IPS-NIHi11 (cell line): ENCODE measurements around the gene MIEN1.
"Not testable (repeated sequence)": the region's sequence is repeated elsewhere in the genome, so short reads cannot be mapped to it uniquely, and the experiment has no call there.

Experiments
- DNase-seq: peaks from one replicate; pipeline ENCODE4 v3.0.0; 2012; ENCODE audit warnings: mixed read lengths, low spot score

Gene MIEN1

DNA sequence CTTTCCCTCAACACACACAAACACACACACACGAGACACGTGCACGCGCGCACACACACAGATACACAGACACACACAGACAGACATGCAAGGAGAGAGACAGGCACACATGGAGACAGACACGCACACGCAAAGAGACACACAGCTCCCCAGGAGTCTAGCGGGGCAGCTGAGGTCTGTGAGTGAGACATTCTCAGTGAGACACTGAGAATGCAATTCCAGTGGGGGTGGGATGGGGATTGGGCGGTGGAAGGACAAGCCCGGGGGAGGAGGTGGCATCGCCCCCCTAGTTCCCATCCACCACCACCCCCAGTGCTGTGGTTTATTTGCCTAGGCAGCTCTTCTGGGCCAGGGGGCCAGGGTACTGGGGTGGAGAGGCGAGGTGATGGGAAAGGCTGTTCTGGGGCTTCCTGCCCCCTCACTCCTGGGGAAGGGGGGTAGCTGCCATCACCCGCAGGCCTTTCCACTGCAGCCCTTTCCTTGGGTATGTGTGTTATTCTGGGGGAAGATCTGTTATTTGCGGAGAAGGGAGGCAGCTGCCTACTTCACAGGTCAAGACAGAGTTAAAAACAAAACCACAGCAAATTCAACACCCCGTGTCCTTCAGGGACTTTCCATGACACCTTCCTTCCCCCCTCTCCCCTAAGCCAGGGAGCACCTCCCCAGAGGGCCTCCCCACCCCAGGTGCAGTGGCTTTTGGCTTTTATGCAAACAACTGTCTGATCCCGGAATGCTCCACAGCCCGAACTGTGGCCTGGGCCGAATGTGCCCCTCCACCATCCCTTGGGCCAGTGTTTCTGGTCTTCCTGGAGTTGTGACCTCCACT is 25.4 kb upstream of the MIEN1 start:
- no peak for DNase-seq

DNA sequence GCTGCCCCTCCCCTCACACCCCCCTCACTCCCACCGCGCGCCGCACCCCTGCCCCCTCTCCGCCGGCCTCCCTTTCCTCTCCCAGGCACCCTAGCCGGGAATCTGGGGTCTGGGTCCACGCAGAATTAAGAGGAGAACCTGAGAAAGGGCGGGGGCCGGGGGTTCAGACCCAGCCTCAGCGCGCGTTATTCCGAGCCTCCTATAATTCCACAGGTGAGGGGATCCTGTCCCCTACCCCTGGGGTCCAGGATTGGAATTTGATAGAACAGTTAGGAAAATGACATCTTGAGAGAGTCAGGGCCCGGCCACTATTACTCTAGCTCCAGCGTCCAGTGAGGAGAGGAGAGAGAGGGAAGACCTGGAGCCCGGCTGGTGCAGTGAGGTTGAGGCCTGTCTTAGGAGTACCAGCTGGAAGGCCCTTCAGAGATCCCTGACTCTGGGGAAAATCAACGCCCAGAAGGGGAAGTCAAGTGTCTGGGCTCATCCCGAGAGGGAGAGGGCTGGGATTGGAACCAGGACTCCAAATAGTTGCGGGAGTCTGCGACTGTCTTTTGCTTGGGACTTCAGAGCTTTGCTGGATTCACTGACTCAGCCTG is 24.7 kb upstream of the MIEN1 start:
- DNase-seq = peak; percentile 26

DNA sequence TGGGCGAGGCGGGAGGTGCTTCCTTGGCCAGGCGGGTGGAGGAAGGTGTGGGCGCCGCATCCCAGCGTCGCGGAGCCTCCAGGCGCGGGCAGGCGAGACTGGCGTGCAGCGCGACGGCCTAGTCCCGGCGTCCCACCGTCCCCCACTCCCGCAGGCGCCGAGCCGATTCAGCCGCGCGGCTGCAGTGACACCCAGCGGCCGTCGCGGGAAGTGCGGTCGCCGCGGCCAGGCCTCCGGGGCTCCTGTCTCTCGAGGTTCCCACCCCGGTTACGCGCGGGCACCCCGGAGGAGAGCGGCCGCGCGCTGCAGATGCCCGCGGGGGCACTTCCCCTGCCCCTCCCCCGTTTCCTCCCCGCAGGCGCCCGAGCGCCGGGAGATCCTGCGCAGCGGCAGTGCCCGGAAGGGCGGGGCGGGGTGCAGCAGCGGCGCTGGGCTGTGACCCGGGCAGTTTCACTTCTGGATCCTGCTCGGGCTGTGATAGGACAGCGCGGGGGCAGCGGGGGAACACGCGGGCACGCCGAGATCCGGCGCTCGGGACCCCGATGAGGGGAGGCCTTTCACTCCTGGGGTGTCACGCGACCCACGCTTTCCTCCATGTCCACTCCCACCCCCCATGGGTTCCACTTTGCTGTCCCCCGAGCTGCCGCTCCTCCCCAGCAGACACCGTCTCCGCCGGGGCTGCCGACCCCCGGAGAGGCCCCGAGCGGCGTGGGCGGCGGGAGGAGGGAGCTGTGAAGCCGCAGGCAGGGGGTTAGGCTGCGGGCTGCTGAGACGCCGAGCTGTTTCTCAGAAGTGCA is 24.0 kb upstream of the MIEN1 start:
- DNase-seq = peak; percentile 97

DNA sequence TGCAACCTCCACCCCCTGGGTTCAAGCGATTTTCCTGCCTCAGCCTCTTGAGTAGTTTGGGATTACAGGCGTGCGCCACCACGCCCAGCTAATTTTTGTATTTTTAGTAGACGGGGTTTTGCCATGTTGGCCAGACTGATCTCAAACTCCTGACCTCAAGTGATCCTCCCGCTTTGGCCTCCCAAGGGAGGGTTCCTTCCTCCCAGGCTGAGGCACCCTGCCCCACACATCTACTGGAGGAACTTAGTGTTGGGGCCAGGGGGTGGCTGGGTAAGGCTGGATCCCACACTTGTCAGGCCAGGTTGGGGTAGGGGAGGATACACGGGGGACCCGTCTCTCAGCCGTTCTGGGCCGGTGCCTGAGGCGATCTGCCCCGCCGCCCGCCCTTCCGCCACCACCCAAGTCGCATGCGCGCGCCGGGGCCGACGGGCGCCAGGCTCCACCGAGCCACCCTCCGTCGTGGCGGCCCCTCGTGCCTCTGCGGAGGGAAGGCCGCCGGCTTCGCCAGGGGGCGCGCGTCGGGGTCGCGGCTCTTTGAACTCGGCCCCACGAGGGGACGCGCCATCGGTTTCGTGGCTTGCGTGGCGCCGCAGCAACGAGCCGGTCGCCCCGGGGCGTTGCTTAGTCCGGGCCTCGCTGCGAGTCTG is 23.3 kb upstream of the MIEN1 start:
- peak; percentile 82 for DNase-seq

DNA sequence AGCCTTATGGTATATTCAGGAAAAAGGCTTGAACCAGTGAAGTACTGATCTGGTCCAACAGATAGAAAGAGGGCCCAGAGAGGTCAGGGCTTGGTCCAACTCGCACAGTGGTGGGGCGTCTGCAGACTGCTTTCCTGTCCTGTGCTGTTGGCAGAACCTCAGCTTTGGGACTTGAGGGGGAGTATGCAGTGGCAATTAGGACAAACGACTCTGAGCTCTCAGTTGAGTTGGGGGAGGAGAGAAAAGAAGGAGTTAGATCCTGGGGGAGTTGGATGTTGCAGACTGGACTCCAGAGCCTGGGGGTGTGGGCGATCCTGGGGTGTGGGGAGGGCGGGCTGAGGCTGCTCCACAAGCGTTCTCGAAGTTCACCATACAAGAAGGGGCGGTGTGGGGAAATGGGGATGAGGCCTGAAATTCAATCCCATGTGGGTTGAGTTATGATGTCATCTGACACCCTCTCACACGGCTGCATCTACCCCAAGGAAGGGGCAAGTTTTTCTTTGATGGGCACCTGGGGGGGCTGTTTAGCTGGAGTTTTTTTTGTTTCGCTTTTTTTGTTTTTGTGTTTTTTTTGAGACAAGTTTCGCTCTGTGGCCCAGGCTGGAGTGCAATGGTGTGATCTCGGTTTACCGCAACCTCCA is 22.0 kb upstream of the MIEN1 start:
- peak; percentile 36 for DNase-seq

DNA sequence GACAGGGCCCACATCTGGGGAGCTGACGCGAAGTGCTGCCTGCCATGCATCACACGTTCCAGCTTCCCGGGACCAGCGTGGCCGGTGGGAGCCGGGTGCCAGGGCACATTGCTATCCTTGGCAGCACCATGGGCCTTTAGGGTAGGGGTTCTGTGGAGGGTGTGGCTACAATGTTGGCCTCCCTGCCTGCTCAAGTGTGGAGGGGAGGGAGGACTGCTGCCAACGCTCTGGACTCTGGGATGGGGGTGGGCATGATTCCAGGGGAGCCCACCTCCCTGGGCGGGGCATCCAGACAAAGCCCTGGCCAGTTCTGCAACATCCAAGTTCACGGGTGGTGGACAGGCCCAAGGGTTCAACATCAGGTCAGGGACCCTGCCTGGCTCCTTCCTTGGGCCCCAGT is 21.3 kb upstream of the MIEN1 start:
- no peak for DNase-seq

DNA sequence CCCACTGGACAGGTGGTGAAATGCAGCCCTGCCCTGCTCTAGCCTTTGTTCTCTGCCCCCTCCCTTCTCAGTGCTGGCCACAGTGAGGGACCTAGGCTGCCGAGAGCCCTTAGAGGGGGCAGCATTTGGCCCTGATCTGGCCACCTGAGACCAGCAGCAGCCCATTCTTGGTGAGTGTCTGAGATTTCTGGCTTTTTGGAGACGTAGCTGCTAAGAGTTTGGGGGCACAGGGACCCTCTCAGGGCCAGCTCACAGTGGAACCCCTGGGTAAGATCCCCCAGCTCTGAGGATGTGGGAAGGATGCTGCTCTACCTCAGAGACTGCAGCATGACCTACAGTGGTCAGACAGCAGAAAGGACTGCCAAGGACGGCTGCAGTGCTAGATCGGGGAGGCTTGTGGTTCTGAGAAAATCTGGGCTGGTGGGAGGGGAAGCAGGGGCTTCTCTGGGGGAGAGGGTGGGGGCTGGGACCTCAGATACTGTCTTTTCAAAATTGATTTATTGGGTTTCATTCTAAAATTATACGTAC is 20.7 kb upstream of the MIEN1 start:
- no peak for DNase-seq

DNA sequence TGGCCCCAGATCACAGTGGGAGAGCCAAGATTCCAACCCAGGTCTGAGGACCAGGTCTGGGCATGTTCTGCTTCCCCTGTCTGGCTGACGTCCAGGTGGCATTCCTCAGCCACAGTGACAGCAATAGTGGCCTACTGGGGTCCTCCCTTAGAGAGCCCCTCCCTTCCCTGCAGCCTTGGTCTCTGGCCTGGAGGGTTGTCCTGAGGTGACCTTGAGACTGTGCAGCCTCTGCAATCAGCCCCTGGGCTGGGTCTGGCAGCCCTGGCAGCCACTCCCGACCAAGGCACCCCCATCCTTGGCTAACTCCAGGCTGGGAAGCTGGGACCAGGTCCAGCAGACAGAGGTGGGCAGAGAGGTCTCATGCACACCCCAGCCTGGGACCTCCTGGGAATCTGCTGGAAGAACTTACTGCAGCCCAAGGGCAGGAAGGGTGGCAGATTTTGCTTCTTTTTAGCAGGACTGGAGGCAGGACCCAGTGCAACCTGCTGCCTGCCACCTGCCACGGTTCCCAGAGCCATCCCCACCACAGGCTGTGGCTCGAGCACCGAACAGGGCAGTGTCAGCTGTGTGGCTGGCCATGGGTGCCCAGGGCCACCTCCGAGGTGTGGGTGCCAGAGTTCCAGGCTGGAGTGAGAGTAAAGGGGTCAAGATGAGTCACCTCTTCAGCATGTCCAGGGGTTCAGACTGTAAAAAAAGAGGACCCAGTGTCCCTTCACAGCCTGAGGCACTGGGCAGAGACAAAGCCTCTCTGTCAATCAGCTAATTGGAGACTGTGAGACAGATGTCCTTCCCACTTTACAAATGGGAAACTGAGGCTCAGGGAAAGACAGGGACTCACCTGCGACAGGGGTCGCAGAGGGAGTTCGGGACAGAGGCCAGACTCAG is 20.0 kb upstream of the MIEN1 start:
- no peak for DNase-seq

DNA sequence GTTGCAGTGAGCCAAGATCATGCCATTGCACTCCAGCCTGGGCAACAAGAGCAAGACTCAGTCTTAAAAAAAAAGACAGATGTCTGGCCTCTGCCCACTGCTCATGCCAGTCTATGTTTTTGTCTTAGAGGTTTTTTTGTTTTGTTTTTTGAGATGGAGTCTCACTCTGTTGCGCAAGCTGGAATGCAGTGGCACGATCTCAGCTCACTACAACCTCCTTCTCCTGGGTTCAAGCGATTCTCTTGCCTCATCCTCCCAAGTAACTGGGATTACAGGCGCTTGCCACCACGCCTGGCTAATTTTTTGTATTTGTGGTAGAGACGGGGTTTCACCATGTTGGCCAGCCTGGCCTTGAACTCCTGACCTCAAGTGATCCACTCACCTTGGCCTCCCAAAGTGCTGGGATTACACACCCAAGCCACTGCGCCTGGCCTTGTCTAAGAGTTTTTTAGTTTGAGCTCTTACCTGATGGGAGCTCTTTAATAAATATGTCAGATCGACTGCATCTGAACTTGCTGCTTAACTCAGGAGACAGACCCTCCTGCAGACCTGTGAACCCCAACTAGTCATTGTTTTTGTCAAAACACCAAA is 18.2 kb upstream of the MIEN1 start:
- not testable (repeated sequence) for DNase-seq

DNA sequence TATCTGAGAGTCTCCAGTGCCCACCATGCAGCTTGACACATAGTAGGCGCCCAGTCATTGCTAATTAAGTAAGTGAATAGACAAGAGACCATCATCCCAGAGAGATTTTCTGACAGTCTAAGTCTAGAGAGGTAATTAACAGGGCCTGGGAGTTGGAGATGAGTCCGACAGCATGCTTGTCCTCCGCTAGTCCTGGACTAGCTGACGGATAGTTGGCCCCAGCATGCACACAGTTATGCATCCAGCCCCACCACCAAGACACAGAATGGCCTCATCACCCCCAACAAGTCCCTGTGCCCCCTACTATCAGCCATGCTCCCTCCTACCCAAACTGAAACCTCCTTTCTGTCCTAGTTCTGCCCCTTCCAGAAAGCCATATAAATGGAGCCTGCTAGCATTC is 17.4 kb upstream of the MIEN1 start:
- no peak for DNase-seq

DNA sequence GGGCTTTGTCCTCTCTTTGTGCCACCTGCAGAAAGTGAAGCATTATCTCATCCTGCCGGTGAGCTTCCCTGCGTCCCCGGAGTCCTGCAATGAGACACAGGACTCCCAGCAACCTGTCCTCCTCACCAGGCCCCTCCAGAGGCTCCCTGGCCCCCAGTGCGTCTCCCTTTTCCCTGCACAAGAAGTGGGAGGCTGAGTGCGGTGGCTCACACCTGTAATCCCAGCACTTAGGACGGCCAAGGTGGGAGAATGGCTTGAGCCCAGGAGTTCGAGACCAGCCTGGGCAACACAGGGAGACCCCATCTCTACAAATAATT is 15.8 kb upstream of the MIEN1 start:
- no peak for DNase-seq

DNA sequence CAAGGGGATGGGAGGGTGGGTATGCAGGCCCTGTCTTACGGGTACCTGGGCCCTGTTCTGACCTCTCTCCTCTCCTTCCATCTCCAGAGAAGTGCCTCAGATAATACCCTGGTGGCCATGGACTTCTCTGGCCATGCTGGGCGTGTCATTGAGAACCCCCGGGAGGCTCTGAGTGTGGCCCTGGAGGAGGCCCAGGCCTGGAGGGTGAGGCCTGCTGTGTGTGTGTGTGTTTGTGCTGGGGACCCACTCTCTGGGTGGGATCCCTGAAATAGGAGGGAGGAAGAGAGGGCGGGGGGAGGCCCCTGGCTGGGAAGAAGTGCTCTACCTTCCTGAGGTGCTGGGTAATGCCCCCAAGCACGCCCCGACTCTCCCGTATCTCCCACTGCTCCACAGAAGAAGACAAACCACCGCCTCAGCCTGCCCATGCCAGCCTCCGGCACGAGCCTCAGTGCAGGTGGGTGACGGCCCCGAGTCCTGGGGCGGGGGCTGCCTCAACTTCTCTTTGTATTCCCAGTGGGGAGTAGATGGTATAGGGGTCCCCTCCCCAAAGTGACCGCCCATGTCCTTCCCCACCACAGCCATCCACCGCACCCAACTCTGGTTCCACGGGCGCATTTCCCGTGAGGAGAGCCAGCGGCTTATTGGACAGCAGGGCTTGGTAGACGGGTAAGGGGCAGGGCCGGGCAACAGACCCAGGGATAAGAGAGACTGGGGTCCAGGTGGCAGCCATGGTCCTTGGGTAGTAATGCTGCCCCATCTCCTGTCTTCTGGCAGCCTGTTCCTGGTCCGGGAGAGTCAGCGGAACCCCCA is 15.2 kb upstream of the MIEN1 start:
- DNase-seq = no peak

DNA sequence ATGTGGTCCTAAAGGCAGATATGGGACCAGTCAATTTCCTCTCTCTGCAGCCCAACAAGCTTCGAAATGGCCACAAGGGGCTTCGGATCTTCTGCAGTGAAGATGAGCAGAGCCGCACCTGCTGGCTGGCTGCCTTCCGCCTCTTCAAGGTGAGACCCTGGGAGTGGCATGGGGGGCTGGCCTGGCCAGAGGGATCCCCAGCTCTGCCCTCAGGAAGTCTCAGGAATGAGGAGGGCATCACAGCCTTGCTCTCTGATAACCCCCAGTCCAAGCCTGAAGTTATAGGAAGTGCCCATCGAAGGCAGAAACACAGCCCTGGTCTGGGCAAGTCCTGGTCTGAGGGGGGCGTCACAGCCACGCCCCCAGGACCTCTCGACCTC is 14.5 kb upstream of the MIEN1 start:
- DNase-seq = no peak

DNA sequence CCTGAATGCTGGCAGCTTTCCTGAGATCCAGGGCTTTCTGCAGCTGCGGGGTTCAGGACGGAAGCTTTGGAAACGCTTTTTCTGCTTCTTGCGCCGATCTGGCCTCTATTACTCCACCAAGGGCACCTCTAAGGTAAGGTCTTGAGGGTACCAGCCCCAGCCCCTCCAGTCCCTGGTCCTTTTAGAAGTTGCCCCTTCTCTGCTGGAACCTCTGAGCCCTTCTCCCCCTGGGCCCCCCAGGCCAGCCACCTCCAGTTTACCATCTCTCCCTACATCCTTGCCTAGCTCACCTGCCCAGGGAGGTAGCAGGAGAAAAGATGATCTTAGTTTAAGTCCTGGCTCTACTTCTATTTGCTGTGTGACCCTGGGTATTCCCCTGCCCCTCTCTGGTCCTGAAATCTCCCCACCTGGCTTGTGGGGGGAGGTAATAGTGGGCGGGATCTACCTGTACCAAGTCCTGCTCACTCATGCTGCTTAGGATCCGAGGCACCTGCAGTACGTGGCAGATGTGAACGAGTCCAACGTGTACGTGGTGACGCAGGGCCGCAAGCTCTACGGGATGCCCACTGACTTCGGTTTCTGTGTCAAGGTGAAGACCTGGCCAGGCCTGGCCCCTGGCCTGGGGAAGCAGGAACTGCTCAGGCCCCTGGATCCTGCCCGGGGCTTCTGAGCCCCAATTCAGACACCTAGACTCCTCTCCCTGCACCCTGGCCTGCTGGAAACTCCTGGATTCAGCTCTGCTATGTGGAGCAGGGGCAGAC is 13.9 kb upstream of the MIEN1 start:
- DNase-seq = no peak

DNA sequence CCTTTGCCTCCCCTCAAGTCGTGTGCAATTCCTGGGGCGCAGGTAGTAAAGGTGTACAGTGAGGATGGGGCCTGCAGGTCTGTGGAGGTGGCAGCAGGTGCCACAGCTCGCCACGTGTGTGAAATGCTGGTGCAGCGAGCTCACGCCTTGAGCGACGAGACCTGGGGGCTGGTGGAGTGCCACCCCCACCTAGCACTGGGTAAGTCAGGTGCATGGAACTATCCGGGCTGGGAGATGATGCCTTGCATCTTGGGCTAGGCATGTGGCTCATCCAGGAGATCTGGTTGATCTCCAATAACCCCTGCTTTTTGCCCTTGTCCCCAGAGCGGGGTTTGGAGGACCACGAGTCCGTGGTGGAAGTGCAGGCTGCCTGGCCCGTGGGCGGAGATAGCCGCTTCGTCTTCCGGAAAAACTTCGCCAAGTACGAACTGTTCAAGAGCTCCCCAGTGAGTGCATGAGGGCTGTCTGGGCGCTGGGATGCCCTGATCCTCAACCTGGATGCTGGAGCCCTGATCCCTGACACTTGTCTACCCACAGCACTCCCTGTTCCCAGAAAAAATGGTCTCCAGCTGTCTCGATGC is 12.6 kb upstream of the MIEN1 start:
- DNase-seq = no peak

DNA sequence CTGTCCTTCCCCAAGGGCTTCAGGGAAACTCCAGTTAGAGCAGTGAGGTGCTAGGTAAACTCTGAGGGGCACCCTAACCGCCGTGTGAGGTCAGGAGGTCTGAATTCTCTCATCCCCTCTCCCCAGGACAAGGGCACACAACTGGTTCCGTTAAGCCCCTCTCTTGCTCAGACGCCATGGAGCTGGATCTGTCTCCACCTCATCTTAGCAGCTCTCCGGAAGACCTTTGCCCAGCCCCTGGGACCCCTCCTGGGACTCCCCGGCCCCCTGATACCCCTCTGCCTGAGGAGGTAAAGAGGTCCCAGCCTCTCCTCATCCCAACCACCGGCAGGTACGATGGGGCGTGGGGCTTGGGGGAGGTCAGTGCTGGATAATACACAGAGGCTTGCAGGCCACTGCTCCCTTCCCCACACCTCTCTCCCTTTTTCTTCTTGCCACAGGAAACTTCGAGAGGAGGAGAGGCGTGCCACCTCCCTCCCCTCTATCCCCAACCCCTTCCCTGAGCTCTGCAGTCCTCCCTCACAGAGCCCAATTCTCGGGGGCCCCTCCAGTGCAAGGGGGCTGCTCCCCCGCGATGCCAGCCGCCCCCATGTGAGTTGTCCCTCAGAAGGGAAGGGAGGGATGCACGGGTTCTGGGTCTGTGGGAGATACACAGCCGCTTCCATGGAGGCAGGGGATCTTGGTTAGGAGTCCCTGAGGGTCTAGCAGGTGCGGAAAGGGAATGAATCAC is 12.0 kb upstream of the MIEN1 start:
- no peak for DNase-seq

DNA sequence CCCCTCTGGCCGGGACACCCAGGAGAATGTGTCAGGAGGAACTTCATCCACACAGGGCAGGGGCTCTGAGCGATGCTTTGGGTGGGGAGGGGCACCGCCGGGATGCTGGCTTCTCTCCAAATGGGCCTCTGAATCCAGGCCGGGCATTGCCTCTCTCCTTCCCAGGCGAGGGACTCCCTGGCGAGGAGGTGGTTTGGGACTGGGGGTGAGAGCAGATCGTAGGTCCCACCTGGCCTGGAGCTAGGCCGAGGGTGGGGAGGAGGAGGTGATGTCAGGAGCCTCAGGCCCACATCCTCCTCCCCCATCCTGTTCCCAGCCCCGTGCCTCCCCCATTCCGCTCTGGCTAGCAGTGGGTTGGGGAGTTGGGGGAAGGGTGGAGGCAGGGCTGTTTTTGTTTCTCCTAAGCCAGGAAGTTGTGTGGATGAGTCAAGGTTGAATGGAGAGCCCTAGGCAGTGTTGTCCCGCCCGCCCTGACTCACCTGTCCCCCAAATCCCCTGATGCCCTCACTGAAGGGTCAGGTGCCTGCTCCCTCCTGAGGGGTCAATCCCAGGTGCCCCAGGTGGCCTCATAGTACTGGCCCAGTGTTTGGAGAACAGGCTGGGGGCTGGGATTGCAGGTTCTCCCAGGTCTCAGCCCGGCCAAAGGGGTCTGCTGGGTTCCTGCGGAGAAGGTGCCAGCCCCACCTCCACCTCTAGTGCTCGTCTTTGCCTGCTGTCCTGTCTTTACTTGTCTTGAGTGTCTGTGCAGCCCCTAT is 10.2 kb upstream of the MIEN1 start:
- peak; percentile 76 for DNase-seq
